Measurements from ENCODE around the gene MAGI1. TPM values are rescaled to one million over a fixed set of nuclear protein-coding genes. Genes with fewer than 3 reads are reported as not detected.

Gene MAGI1
- total RNA-seq, 1 experiment from 2014 or later = 38.6 TPM

- no peak overlapping the region for H3K4me2 ChIP-seq (ENCODE audit: low read length)
- BruUV-seq (replicated peaks) = no TSS peak
Measured at GRCh38 chr3:65539616-65540015, 499.1 kb downstream of the MAGI1 start.

GRCh38 chr3:65538101-65538500 is 500.6 kb downstream of the MAGI1 start:
- no TSS peak for BruUV-seq (replicated peaks)

More at GRCh38 chr3:65539616-65540015, 499.1 kb downstream of the MAGI1 start:
- ATAC-seq = no peak
- Histone ChIP-seq H3K79me2 (ENCODE audit: insufficient read depth, low read length) (no peaks in the 10 kb centered on the region), H3K27ac (ENCODE audit: low read depth, low read length) (no peak overlapping the region), H3K9me2 (ENCODE audit: insufficient read depth) (no peaks in the 10 kb centered on the region), H2AFZ (ENCODE audit: low read depth, low read length, poor library complexity, severe bottlenecking) (no peak overlapping the region), H3K4me3 (replicated peaks in 1 of 2; ENCODE audit: low read depth in 1 of 2, low read length in 2 of 2) (no peak overlapping the region), H3K36me3 (ENCODE audit: control insufficient read depth in 1 of 2, insufficient read depth in 2 of 2, low read length in 2 of 2) (no peaks in the 10 kb centered on the region), H3K9ac (ENCODE audit: low read length) (no peak overlapping the region), H4K20me1 (ENCODE audit: insufficient read depth) (no peaks in the 10 kb centered on the region), H3K4me1 (ENCODE audit: control insufficient read depth in 1 of 2, insufficient read depth in 2 of 2, low read length in 2 of 2) (no peaks in the 10 kb centered on the region), H3K9me3 (ENCODE audit: control insufficient read depth in 1 of 2, insufficient read depth in 1 of 2, low read depth in 1 of 2, low read length in 2 of 2) (no peaks in the 10 kb centered on the region), H3K27me3 (ENCODE audit: insufficient read depth, low read length) (no peaks in the 10 kb centered on the region)
- DNase-seq (ENCODE audit: low read depth, low spot score) = no peak
- intact Hi-C loops (cut with micrococcal nuclease) = no loop called here
- no peak for TF ChIP-seq ZFX (IDR thresholded peaks at IDR 0.05)
- TF ChIP-seq ELF1 (IDR thresholded peaks at IDR 0.05; ENCODE audit: borderline replicate concordance, low read depth) = no peak
- TF ChIP-seq YY1 (IDR thresholded peaks at IDR 0.05; ENCODE audit: extremely low read depth, insufficient replicate concordance, low read depth, low read length) = no peak
- TF ChIP-seq POLR2A (IDR thresholded peaks at IDR 0.05; ENCODE audit: borderline replicate concordance, extremely low read depth, insufficient read depth, insufficient read length) = no peak
- no peak for TF ChIP-seq EZH2phosphoT487 (IDR thresholded peaks at IDR 0.05; ENCODE audit: borderline replicate concordance)
- TF ChIP-seq CBX3 (IDR thresholded peaks at IDR 0.05; ENCODE audit: low read depth) = no peak
- TF ChIP-seq FOSL1 (IDR thresholded peaks at IDR 0.05; ENCODE audit: low read depth) = no peak
- no peak for TF ChIP-seq SRF (IDR thresholded peaks at IDR 0.05; ENCODE audit: low read depth)
- no peak for TF ChIP-seq JUND (IDR thresholded peaks at IDR 0.05)
- TF ChIP-seq SIN3A (IDR thresholded peaks at IDR 0.05; ENCODE audit: low read depth) = no peak
- POLR2A ChIA-PET = no interaction called here
- CTCF ChIA-PET = no interaction called here
- RAD21 ChIA-PET (ENCODE audit: low non-redundant PET in 1 of 2, low total read pairs in 2 of 2, uncharacterized antibody in 2 of 2, unreplicated experiment in 2 of 2) = no interaction called here

More at GRCh38 chr3:65538101-65538500, 500.6 kb downstream of the MAGI1 start:
- H4K20me1 ChIP-seq (ENCODE audit: insufficient read depth) = no peaks in the 10 kb centered on the region
- TF ChIP-seq CTCF (IDR thresholded peaks at IDR 0.05 in 2 of 3, conservative IDR thresholded peaks at IDR 0.05 in 1 of 3; ENCODE audit: borderline replicate concordance in 1 of 3, insufficient read depth in 1 of 3, low read depth in 2 of 3, low read length in 2 of 3) (no peak), ATF3 (IDR thresholded peaks at IDR 0.05) (no peak), CEBPB (IDR thresholded peaks at IDR 0.05; ENCODE audit: low read depth) (no peak), YY1 (IDR thresholded peaks at IDR 0.05; ENCODE audit: extremely low read depth, insufficient replicate concordance, low read depth, low read length) (no peak), ZBTB33 (IDR thresholded peaks at IDR 0.05; ENCODE audit: extremely low read depth, insufficient replicate concordance, low read length) (no peak), FOSL1 (IDR thresholded peaks at IDR 0.05; ENCODE audit: low read depth) (no peak), REST (IDR thresholded peaks at IDR 0.05; ENCODE audit: low read depth) (no peak), SP1 (IDR thresholded peaks at IDR 0.05; ENCODE audit: low read depth) (no peak), ZNF274 (IDR thresholded peaks at IDR 0.05; ENCODE audit: low read depth, low read length) (no peak)
- intact Hi-C loops (cut with micrococcal nuclease) = no loop called here
- H3K79me2 ChIP-seq (ENCODE audit: insufficient read depth, low read length) = no peaks in the 10 kb centered on the region
- H3K4me3 ChIP-seq (replicated peaks in 1 of 2; ENCODE audit: low read depth in 1 of 2, low read length in 2 of 2) = no peak overlapping the region
- H2AFZ ChIP-seq (ENCODE audit: low read depth, low read length, poor library complexity, severe bottlenecking) = no peak overlapping the region
- CTCF ChIA-PET = no interaction called here
- no peak for DNase-seq (ENCODE audit: low read depth, low spot score)
- H3K27me3 ChIP-seq (ENCODE audit: insufficient read depth, low read length) = no peaks in the 10 kb centered on the region
- H3K4me1 ChIP-seq (ENCODE audit: control insufficient read depth in 1 of 2, insufficient read depth in 2 of 2, low read length in 2 of 2) = no peaks in the 10 kb centered on the region
- no peaks in the 10 kb centered on the region for H3K36me3 ChIP-seq (ENCODE audit: control insufficient read depth in 1 of 2, insufficient read depth in 2 of 2, low read length in 2 of 2)
- POLR2A ChIA-PET = no interaction called here
- no peaks in the 10 kb centered on the region for H3K9me3 ChIP-seq (ENCODE audit: control insufficient read depth in 1 of 2, insufficient read depth in 1 of 2, low read depth in 1 of 2, low read length in 2 of 2)
- no peak overlapping the region for H3K27ac ChIP-seq (ENCODE audit: low read depth, low read length)
- H3K9me2 ChIP-seq (ENCODE audit: insufficient read depth) = no peaks in the 10 kb centered on the region
- no peak for ATAC-seq
- H3K4me2 ChIP-seq (ENCODE audit: low read length) = no peak overlapping the region
- RAD21 ChIA-PET (ENCODE audit: low non-redundant PET in 1 of 2, low total read pairs in 2 of 2, uncharacterized antibody in 2 of 2, unreplicated experiment in 2 of 2) = no interaction called here
- H3K9ac ChIP-seq (ENCODE audit: low read length) = no peak overlapping the region
